Measurements from ENCODE around the gene FAF2.
"Not testable (repeated sequence)": the region's sequence is repeated elsewhere in the genome, so short reads cannot be mapped to it uniquely, and the experiment has no call there.

The FAF2 gene

GRCh38 chr5:176447978-176448608 lies at the start of gene FAF2:
Gene FAF2, plus strand, starts transcription at chr5:176448385. Its CDS starts 23 bp downstream, at chr5:176448408.
- ATAC-seq (replicated peaks) (peak; percentile 95 to 96), DNase-seq (peak; percentile 99)
- Mint-ChIP-seq H3K9me3 (no peaks in the 10 kb centered on the region), H3K4me1 (peaks cover 15 to 43% of the 10 kb centered on the region in 2 donors), H3K27ac (peak within 1 kb of the TSS; percentile 100), H3K36me3 (peaks cover 8 to 17% of the 10 kb centered on the region in 2 donors), H3K4me3 (peak within 1 kb of the TSS; percentile 88 to 96), H3K27me3 (no peaks in the 10 kb centered on the region)

DNA sequence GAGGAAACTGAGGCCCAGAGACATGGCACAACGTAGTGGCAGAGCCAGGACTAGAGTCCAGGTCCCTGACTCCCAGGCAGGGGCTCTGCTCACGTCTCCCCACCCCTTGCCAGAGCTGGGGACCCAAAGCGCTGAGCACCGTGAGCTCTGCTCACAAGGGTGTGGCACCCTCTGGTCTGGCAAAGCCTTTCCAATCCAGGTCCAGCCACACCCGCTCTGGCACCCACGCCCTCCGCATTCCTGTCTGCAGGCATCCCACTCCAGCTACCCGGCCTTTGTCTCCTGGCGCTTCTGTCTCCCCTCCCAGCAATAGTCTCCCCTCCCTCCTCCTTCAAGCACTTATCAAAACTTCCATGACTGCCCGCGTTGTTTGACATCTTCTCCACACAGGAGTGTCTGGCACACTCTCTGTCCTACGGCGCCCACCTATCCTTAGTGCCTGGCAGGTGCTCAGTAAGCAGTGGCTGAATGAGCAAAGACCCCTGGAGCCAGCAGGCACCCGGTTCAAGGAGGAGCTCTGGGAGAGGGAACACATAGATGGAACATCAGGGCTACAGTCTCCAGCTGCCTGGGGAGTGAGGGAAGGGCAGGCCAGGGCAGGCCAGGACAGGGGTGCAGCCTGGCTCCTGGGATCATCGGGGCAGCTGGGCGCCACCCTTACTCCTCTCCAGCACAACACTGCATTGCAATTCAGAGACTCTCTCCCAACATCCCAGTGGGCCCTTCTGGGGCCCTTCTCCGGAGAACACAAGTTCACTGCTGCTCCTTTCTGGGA lies 47.6 kb upstream of the FAF2 start:
- DNase-seq, result no peak
- H3K27ac Mint-ChIP-seq, result peak overlapping the region; percentile 63
- H3K4me1 Mint-ChIP-seq, result peaks cover 0 to 4% of the 10 kb centered on the region in 2 donors
- no peaks in the 10 kb centered on the region for H3K9me3 Mint-ChIP-seq
- ATAC-seq (replicated peaks), result no peak
- H3K36me3 Mint-ChIP-seq, result peaks cover 19 to 42% of the 10 kb centered on the region in 2 donors
- no peak overlapping the region for H3K4me3 Mint-ChIP-seq
- no peaks in the 10 kb centered on the region for H3K27me3 Mint-ChIP-seq

DNA sequence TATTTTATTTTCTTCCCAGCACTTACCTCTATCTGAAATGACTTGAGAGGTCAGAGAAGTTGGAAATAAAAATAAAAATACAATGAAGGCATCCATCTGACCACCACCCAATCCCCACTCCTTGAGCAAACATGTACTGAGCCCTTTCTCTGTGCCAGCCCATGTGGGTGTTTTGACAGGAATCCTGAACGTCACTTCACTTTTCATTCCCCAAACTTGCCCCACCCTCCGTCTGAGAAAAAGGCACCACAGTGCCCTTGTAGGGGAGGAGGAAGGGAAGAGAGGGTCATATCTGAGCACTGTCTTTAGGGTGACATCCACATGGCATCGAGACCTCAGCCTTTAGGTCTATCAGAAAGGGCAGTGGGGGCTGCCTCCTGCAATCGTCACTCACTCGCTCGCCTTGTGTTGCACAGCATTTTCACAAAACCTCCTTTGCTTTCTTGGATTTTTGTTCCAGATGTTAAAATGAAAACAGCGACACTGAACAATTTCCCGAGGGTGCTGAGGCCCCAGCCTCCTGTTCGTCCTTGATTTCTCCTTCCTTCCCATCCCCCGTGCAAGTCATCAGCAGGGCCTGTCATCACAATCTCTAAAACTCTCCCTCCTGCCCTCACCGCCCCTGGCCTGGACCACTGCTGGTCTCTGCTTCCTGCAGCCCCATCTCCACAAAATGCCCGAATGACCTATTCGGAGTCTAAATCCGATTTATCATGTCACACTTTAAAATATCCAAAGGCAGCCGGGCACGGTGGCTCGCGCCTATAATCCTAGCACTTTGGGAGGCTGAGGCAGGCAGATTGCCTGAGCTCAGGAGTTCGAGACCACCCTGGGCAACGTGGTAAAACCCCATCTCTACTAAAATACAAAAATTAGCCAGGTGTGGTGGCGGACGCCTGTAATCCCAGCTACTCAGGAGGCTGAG lies 46.6 kb upstream of the FAF2 start:
- H3K9me3 Mint-ChIP-seq, result no peaks in the 10 kb centered on the region
- DNase-seq (no peak), ATAC-seq (replicated peaks) (no peak)
- H3K27me3 Mint-ChIP-seq, result no peaks in the 10 kb centered on the region
- peaks cover 15 to 47% of the 10 kb centered on the region in 2 donors for H3K36me3 Mint-ChIP-seq
- no peak overlapping the region for H3K27ac Mint-ChIP-seq
- H3K4me3 Mint-ChIP-seq, result no peak overlapping the region
- H3K4me1 Mint-ChIP-seq, result peaks cover 0 to 4% of the 10 kb centered on the region in 2 donors

DNA sequence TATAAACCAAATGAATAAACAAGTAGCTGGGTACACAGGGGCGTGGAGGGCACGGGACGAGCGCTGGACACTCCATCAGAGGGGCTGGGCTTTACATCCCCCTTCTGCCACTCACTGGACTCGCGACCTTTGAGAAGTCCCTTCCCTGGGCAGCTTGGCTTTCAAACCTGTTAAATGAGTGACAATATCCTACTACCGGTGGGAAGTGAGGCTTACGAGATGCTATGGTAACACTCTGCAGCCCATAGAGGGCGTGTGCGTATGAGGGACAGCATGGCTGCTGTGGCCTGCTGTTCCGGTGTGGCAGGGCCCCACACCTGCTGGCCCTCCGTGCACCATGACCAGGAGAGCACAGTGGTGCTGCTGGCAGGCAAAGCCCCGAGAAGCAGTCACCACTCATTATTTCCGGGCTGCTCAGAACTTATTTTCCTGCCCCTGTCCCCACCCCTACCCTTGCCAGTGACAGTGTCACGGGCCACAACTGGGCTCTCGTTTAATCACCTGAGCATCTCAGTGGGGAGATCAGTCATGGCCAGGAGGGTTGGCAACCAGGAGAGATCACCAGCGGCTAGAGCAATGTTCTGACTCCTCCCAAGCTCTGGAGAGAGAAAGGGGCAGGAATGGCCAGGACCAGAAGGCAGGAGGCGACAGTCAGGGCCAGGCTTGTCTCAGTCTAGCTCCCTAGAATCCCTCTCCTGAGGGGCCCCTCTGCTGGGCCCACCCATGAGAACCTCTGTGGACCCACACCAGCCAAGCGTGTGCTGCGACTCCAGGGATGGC lies 42.3 kb upstream of the FAF2 start:
- Mint-ChIP-seq H3K36me3 (peaks cover 15 to 35% of the 10 kb centered on the region in 2 donors), H3K9me3 (no peaks in the 10 kb centered on the region), H3K4me3 (no peak overlapping the region), H3K27ac (no peak overlapping the region), H3K4me1 (peaks cover 3% of the 10 kb centered on the region in 2 donors), H3K27me3 (no peaks in the 10 kb centered on the region)
- ATAC-seq (replicated peaks) (no peak), DNase-seq (no peak)

GRCh38 chr5:176406436-176407052 lies 41.6 kb upstream of the FAF2 start:
- ATAC-seq (replicated peaks) (no peak), DNase-seq (no peak)
- Mint-ChIP-seq H3K27me3 (no peaks in the 10 kb centered on the region), H3K9me3 (no peaks in the 10 kb centered on the region), H3K4me1 (peaks cover 10% of the 10 kb centered on the region in 2 donors), H3K27ac (no peak overlapping the region), H3K4me3 (no peak overlapping the region), H3K36me3 (peaks cover 15 to 37% of the 10 kb centered on the region in 2 donors)

GRCh38 chr5:176407456-176408251 lies 40.5 kb upstream of the FAF2 start:
- no peak for DNase-seq
- H3K27me3 Mint-ChIP-seq, result no peaks in the 10 kb centered on the region
- H3K27ac Mint-ChIP-seq, result no peak overlapping the region
- peaks cover 12 to 18% of the 10 kb centered on the region in 2 donors for H3K4me1 Mint-ChIP-seq
- no peak for ATAC-seq (replicated peaks)
- H3K36me3 Mint-ChIP-seq, result peaks cover 13 to 35% of the 10 kb centered on the region in 2 donors
- H3K9me3 Mint-ChIP-seq, result no peaks in the 10 kb centered on the region
- no peak overlapping the region for H3K4me3 Mint-ChIP-seq

DNA sequence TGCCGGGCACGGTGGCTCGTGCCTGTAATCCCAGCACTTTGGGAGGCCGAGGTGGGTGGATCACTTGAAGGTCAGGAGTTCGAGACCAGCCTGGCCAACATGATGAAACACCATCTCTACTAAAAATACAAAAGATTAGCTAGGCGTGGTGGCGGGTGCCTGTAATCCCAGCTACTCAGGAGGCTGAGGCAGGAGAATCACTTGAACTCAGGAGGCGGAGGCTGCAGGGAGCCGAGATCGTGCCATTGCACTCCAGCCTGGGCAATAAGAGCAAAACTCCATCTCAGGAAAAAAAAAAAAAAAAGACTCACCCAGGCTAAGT lies 40.0 kb upstream of the FAF2 start:
- not testable (repeated sequence) for H3K27ac Mint-ChIP-seq; H3K4me3 Mint-ChIP-seq; ATAC-seq (replicated peaks); H3K27me3 Mint-ChIP-seq; H3K9me3 Mint-ChIP-seq; DNase-seq
- Mint-ChIP-seq H3K36me3 (peaks cover 13 to 34% of the 10 kb centered on the region in 2 donors), H3K4me1 (peaks cover 16 to 18% of the 10 kb centered on the region in 2 donors)

- H3K27me3 Mint-ChIP-seq, result no peaks in the 10 kb centered on the region
- ATAC-seq (replicated peaks) (no peak), DNase-seq (no peak)
- H3K27ac Mint-ChIP-seq, result no peak overlapping the region
- H3K4me1 Mint-ChIP-seq, result peaks cover 17 to 18% of the 10 kb centered on the region in 2 donors
- H3K4me3 Mint-ChIP-seq, result no peak overlapping the region
- peaks cover 13 to 34% of the 10 kb centered on the region in 2 donors for H3K36me3 Mint-ChIP-seq
- no peaks in the 10 kb centered on the region for H3K9me3 Mint-ChIP-seq
Measured at GRCh38 chr5:176408590-176408989, 39.6 kb upstream of the FAF2 start.

DNA sequence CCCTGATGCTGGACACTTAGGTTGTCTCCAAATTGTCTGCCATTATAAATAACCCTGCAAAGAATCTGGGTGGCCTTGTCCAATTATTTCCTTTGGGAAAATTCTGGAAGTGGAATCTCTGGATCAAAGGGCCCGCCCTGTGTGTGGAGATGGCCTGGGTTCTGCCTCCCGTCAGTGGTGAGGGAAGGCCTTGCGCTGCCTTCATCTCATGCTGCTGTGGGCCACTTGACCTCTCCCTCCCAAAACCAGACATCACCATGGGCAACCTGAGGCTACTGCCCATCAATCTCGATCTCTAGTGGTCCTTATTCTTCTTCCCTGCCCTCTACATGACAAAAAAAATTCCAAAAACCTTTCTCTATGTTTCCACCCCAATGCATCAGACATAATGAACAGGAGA lies 38.4 kb upstream of the FAF2 start:
- ATAC-seq (replicated peaks), result no peak
- Mint-ChIP-seq H3K27ac (no peak overlapping the region), H3K27me3 (no peaks in the 10 kb centered on the region), H3K9me3 (no peaks in the 10 kb centered on the region), H3K4me3 (no peak overlapping the region), H3K36me3 (peaks cover 13 to 34% of the 10 kb centered on the region in 2 donors), H3K4me1 (peaks cover 22 to 30% of the 10 kb centered on the region in 2 donors)
- DNase-seq, result no peak

- H3K4me1 Mint-ChIP-seq, result peaks cover 26 to 39% of the 10 kb centered on the region in 2 donors
- H3K27me3 Mint-ChIP-seq, result no peaks in the 10 kb centered on the region
- ATAC-seq (replicated peaks), result no peak
- no peak overlapping the region for H3K4me3 Mint-ChIP-seq
- no peaks in the 10 kb centered on the region for H3K9me3 Mint-ChIP-seq
- no peak for DNase-seq
- no peak overlapping the region for H3K27ac Mint-ChIP-seq
- peaks cover 13 to 31% of the 10 kb centered on the region in 2 donors for H3K36me3 Mint-ChIP-seq
Measured at GRCh38 chr5:176410486-176411180, 37.6 kb upstream of the FAF2 start.

GRCh38 chr5:176412517-176413254 lies 35.5 kb upstream of the FAF2 start:
- H3K4me1 Mint-ChIP-seq, result peaks cover 33 to 48% of the 10 kb centered on the region in 2 donors
- no peak for DNase-seq
- peaks cover 11 to 18% of the 10 kb centered on the region in 2 donors for H3K36me3 Mint-ChIP-seq
- H3K4me3 Mint-ChIP-seq, result no peak overlapping the region
- no peak overlapping the region for H3K27ac Mint-ChIP-seq
- H3K9me3 Mint-ChIP-seq, result no peaks in the 10 kb centered on the region
- H3K27me3 Mint-ChIP-seq, result no peaks in the 10 kb centered on the region
- ATAC-seq (replicated peaks), result no peak

DNA sequence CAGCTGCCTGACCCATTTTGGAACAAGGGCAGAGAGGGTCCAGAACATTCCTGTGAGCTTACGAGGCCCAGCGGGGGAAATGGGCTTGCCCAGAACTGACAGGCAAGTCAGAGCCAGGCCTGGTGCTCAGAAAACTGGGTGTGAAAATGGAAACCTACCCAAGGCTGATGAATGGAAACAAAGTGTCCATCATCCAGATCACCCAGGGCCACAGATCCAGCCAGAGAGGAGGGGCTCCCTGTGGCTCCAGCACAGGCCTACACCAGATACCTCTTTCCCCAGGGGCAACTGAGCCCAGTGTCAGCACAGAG lies 35.0 kb upstream of the FAF2 start:
- Mint-ChIP-seq H3K27me3 (no peaks in the 10 kb centered on the region), H3K27ac (no peak overlapping the region), H3K4me1 (peaks cover 33 to 48% of the 10 kb centered on the region in 2 donors), H3K9me3 (no peaks in the 10 kb centered on the region), H3K4me3 (no peak overlapping the region), H3K36me3 (peaks cover 11 to 18% of the 10 kb centered on the region in 2 donors)
- DNase-seq (no peak), ATAC-seq (replicated peaks) (no peak)

All from stimulated activated naive B cell treated with anti-CD40 and anti-IgM and Interleukin-4, amounts not matched to agents 10 μg/mL and 1 μg/mL and 100 μg/mL, for 72 hours (primary cell).